ENCODE data around the gene TMEM272. TPM values are rescaled to one million over a fixed set of nuclear protein-coding genes. Genes with fewer than 3 reads are reported as not detected.
"Not testable (repeated sequence)": the region's sequence is repeated elsewhere in the genome, so short reads cannot be mapped to it uniquely, and the experiment has no call there.

Gene TMEM272
- polyA plus RNA-seq, 1 of the 3 experiments (the other 2 are of a cell fraction) = not detected

GRCh38 chr13:51825165-51825592 lies 19.8 kb downstream of the TMEM272 start:
- Histone ChIP-seq H4K20me1 (ENCODE audit: insufficient read depth) (no peaks in the 10 kb centered on the region), H3F3A (replicated peaks; ENCODE audit: insufficient read depth) (no peaks in the 10 kb centered on the region), H3K4me2 (no peak overlapping the region), H3K9me3 (no peaks in the 10 kb centered on the region), H3K27ac (ENCODE audit: low read depth in 2 of 2, low read length in 1 of 2) (no peak overlapping the region; a peak in 1 of 4 replicates), H3K36me3 (replicated peaks in 1 of 2; ENCODE audit: control insufficient read depth in 1 of 2, insufficient read depth in 2 of 2, low read length in 1 of 2) (no peaks in the 10 kb centered on the region), H3K4me3 (ENCODE audit: low read depth in 2 of 2, low read length in 1 of 2) (no peak overlapping the region), H3K79me2 (ENCODE audit: insufficient read depth) (no peaks in the 10 kb centered on the region), H3K9me2 (no peaks in the 10 kb centered on the region), H3K9ac (no peak overlapping the region), H3K27me3 (ENCODE audit: insufficient read depth) (no peaks in the 10 kb centered on the region; the same call in none of the 2 replicates), H3K4me1 (ENCODE audit: control insufficient read depth in 1 of 2, insufficient read depth in 2 of 2, low read depth in 1 of 2, low read length in 1 of 2) (peaks cover 0 to 16% of the 10 kb centered on the region in 2 experiments; a peak in 1 of 4 replicates), H2AFZ (ENCODE audit: low read depth) (no peak overlapping the region)
- WGBS (ENCODE audit: low lambda C conversion rate) = 75% methylated on average over 2 of the region's 2 CpGs
- TF ChIP-seq USF1 (IDR thresholded peaks at IDR 0.05; ENCODE audit: borderline replicate concordance, low read depth) (no peak), SMC3 (IDR thresholded peaks at IDR 0.05; ENCODE audit: low read depth, low read length) (no peak), SIN3A (IDR thresholded peaks at IDR 0.05; ENCODE audit: borderline replicate concordance, low read depth, low read length) (no peak), MXI1 (IDR thresholded peaks at IDR 0.05; ENCODE audit: low read depth, low read length) (no peak), EP300 (IDR thresholded peaks at IDR 0.05; ENCODE audit: borderline replicate concordance in 1 of 2, low read depth in 1 of 2, low read length in 1 of 2) (no peak), TAF1 (IDR thresholded peaks at IDR 0.05; ENCODE audit: borderline replicate concordance, low read depth, low read length) (no peak), FOXJ3 (CRISPR knock-in tag; IDR thresholded peaks at IDR 0.05) (no peak), GATA2 (CRISPR knock-in tag; IDR thresholded peaks at IDR 0.05) (no peak), FOSL2 (IDR thresholded peaks at IDR 0.05; ENCODE audit: borderline replicate concordance, low read depth) (no peak), USF2 (IDR thresholded peaks at IDR 0.05; ENCODE audit: borderline replicate concordance, low read depth, low read length) (no peak), RAD21 (IDR thresholded peaks at IDR 0.05; ENCODE audit: low read length) (no peak), TCF12 (IDR thresholded peaks at IDR 0.05) (no peak), NRF1 (IDR thresholded peaks at IDR 0.05; ENCODE audit: low read depth, low read length) (no peak), MEF2A (IDR thresholded peaks at IDR 0.05; ENCODE audit: borderline replicate concordance, low read depth) (no peak), RXRA (IDR thresholded peaks at IDR 0.05; ENCODE audit: borderline replicate concordance, low read depth) (no peak), JUND (IDR thresholded peaks at IDR 0.05) (no peak), GABPA (IDR thresholded peaks at IDR 0.05; ENCODE audit: low read depth) (no peak), IRF3 (IDR thresholded peaks at IDR 0.05; ENCODE audit: low read depth, low read length) (no peak)
- TF ChIP-seq, protein P1, sequence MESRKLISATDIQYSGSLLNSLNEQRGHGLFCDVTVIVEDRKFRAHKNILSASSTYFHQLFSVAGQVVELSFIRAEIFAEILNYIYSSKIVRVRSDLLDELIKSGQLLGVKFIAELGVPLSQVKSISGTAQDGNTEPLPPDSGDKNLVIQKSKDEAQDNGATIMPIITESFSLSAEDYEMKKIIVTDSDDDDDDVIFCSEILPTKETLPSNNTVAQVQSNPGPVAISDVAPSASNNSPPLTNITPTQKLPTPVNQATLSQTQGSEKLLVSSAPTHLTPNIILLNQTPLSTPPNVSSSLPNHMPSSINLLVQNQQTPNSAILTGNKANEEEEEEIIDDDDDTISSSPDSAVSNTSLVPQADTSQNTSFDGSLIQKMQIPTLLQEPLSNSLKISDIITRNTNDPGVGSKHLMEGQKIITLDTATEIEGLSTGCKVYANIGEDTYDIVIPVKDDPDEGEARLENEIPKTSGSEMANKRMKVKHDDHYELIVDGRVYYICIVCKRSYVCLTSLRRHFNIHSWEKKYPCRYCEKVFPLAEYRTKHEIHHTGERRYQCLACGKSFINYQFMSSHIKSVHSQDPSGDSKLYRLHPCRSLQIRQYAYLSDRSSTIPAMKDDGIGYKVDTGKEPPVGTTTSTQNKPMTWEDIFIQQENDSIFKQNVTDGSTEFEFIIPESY (IDR thresholded peaks at IDR 0.05; ENCODE audit: borderline replicate concordance, low read depth) = no peak
- TF ChIP-seq, protein P2, sequence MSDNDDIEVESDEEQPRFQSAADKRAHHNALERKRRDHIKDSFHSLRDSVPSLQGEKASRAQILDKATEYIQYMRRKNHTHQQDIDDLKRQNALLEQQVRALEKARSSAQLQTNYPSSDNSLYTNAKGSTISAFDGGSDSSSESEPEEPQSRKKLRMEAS (IDR thresholded peaks at IDR 0.05; ENCODE audit: low read depth) = no peak
- CTCF ChIA-PET = interaction anchor here (1.4 to 4.3 kb wide), 3 partner anchors 10 to 304 kb away, joined by 3 to 26 read pairs (median 12); partner anchors contain the start of genes NEK5 and TMEM272
- POLR2A ChIA-PET = no interaction called here
- no peak for DNase-seq

DNA sequence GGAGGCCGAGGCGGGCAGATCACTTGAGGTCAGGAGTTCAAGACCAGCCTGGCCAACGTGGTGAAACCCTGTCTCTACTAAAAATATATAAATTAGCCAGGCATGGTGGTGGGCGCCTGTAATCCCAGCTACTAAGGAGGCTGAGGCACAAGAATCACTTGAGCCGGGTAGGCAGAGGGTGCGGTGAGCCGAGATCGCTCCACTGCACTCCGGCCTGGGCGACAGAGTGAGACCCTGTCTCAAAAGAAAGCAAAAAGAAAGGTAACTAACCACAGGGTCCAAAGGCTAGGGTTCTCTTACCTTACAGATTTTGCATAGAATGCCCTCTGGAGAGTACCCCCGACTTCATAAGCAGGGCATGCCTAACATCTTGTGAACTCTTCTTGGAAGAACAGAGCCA lies 20.3 kb downstream of the TMEM272 start:
- CTCF ChIA-PET = interaction anchor here (1.4 to 4.3 kb wide), 3 partner anchors 9 to 304 kb away, joined by 3 to 26 read pairs (median 12); partner anchors contain the start of genes NEK5 and TMEM272
- POLR2A ChIA-PET = not testable (repeated sequence)

More for the DNA sequence above, 20.3 kb downstream of the TMEM272 start:
- H3K4me2 ChIP-seq; DNase-seq; H3K79me2 ChIP-seq (ENCODE audit: insufficient read depth); H3K36me3 ChIP-seq (replicated peaks in 1 of 2; ENCODE audit: control insufficient read depth in 1 of 2, insufficient read depth in 2 of 2, low read length in 1 of 2); H3K27me3 ChIP-seq (ENCODE audit: insufficient read depth); H3F3A ChIP-seq (replicated peaks; ENCODE audit: insufficient read depth); H3K9me2 ChIP-seq; H3K4me3 ChIP-seq (ENCODE audit: low read depth in 2 of 2, low read length in 1 of 2); H3K9ac ChIP-seq; H3K9me3 ChIP-seq; H3K27ac ChIP-seq (ENCODE audit: low read depth in 2 of 2, low read length in 1 of 2); H4K20me1 ChIP-seq (ENCODE audit: insufficient read depth); H2AFZ ChIP-seq (ENCODE audit: low read depth): not testable (repeated sequence)
- peaks cover 0 to 16% of the 10 kb centered on the region in 2 experiments; a peak in 1 of 4 replicates for H3K4me1 ChIP-seq (ENCODE audit: control insufficient read depth in 1 of 2, insufficient read depth in 2 of 2, low read depth in 1 of 2, low read length in 1 of 2)
- 86% methylated on average over 11 of the region's 11 CpGs for WGBS (ENCODE audit: low lambda C conversion rate)

Data from SK-N-SH (cell line).